OCI-LY3 (cell line): Measurements from ENCODE around the gene ABHD17B.

Experiments used
- CTCF ChIP-seq: fragments of 200-600, 300-600 bp; sonication (generic); IDR thresholded peaks from 2 replicates; pipeline ENCODE4 v1.5.1; 2014; ENCODE audit warnings: antibody characterized with exemption, low read length, low read depth
- EZH2phosphoT487 ChIP-seq: fragments of 200-600 bp; shearing (Covaris generic); IDR thresholded peaks from 2 replicates; pipeline ENCODE4 v1.6.1; 2018; ENCODE audit warnings: antibody characterized with exemption, mixed run types, low read depth

GRCh38 chr9:71820403-71820921 is 90.5 kb downstream of the ABHD17B start:
- TF ChIP-seq CTCF (no peak), EZH2phosphoT487 (no peak)
